H9 (cell line): ENCODE results near the gene DPYSL5. TPM values are rescaled to one million over a fixed set of nuclear protein-coding genes. Genes with fewer than 3 reads are reported as not detected.

Source experiments
- DNase-seq: peaks from one replicate; pipeline ENCODE4 v3.0.0-alpha.2; 2017
- H2AFZ ChIP-seq: one replicate; pipeline ENCODE4 v1.6.1; 2013; ENCODE audit warnings: mild to moderate bottlenecking, low read length, control low read depth, moderate library complexity
- H2AK5ac ChIP-seq: 2 replicates; pipeline ENCODE4 v1.6.1; 2013; ENCODE audit warnings: low read length, control low read depth, mixed read lengths; ENCODE audit not compliant: insufficient read length
- H2BK120ac ChIP-seq: one replicate; pipeline ENCODE4 v1.6.1; 2013; ENCODE audit warnings: low read depth, mild to moderate bottlenecking, low read length, control low read depth, inconsistent platforms; ENCODE audit not compliant: poor library complexity, severe bottlenecking
- H2BK12ac ChIP-seq: 2 replicates; pipeline ENCODE4 v1.6.1; 2013; ENCODE audit warnings: low read length, control low read depth, mixed read lengths, low read depth; ENCODE audit not compliant: insufficient read length
- H2BK15ac ChIP-seq: 2 replicates; pipeline ENCODE4 v1.6.1; 2013; ENCODE audit warnings: low read depth, low read length, control low read depth
- H2BK20ac ChIP-seq: one replicate; pipeline ENCODE4 v1.6.1; 2013; ENCODE audit warnings: low read depth, mild to moderate bottlenecking, low read length, control low read depth, inconsistent platforms; ENCODE audit not compliant: poor library complexity, severe bottlenecking
- H2BK5ac ChIP-seq: 2 replicates; pipeline ENCODE4 v1.6.1; 2013; ENCODE audit warnings: low read length, control low read depth, mixed read lengths; ENCODE audit not compliant: insufficient read length
- H3K14ac ChIP-seq: 2 replicates; pipeline ENCODE4 v1.6.1; 2013; ENCODE audit warnings: low read length, control low read depth; ENCODE audit not compliant: insufficient read depth
- H3K18ac ChIP-seq: 2 replicates; pipeline ENCODE4 v1.6.1; 2013; ENCODE audit warnings: low read depth, mild to moderate bottlenecking, mixed read lengths, low read length, control low read depth; ENCODE audit not compliant: insufficient read length
- H3K23ac ChIP-seq: 2 replicates; pipeline ENCODE4 v1.6.1; 2013; ENCODE audit warnings: low read length, control low read depth, mixed read lengths, low read depth; ENCODE audit not compliant: insufficient read length
- H3K23me2 ChIP-seq: 2 replicates; pipeline ENCODE4 v1.6.1; 2013; ENCODE audit warnings: low read depth, mild to moderate bottlenecking, mixed read lengths, low read length, control low read depth; ENCODE audit not compliant: insufficient read length, poor library complexity, severe bottlenecking
- H3K27ac ChIP-seq: 2 replicates; pipeline ENCODE4 v1.5.1; 2013; ENCODE audit warnings: low read length, control low read depth, mixed read lengths, low read depth; ENCODE audit not compliant: insufficient read length
- H3K27me3 ChIP-seq: 2 replicates; pipeline ENCODE4 v1.6.1; 2013; ENCODE audit warnings: low read length, control low read depth, inconsistent platforms; ENCODE audit not compliant: insufficient read depth
- H3K4ac ChIP-seq: 2 replicates; pipeline ENCODE4 v1.6.1; 2013; ENCODE audit warnings: low read depth, mild to moderate bottlenecking, control low read depth, inconsistent platforms, low read length, moderate library complexity
- H3K4me1 ChIP-seq: 2 replicates; pipeline ENCODE4 v1.6.1; 2013; ENCODE audit warnings: low read length, control low read depth, inconsistent platforms; ENCODE audit not compliant: insufficient read depth
- H3K4me2 ChIP-seq: 2 replicates; pipeline ENCODE4 v1.6.1; 2013; ENCODE audit warnings: low read length, control low read depth, mixed read lengths; ENCODE audit not compliant: insufficient read length, insufficient read depth
- H3K56ac ChIP-seq: 2 replicates; pipeline ENCODE4 v1.6.1; 2013; ENCODE audit warnings: low read depth, mild to moderate bottlenecking, mixed read lengths, low read length, control low read depth; ENCODE audit not compliant: insufficient read length
- H3K79me1 ChIP-seq: 2 replicates; pipeline ENCODE4 v1.6.1; 2013; ENCODE audit warnings: low read depth, mild to moderate bottlenecking, moderate library complexity, low read length, control low read depth, inconsistent platforms; ENCODE audit not compliant: insufficient read depth, poor library complexity, severe bottlenecking
- H3K79me2 ChIP-seq: 2 replicates; pipeline ENCODE4 v1.6.1; 2013; ENCODE audit warnings: low read length, control low read depth, inconsistent platforms; ENCODE audit not compliant: insufficient read depth
- H3K9ac ChIP-seq: 2 replicates; pipeline ENCODE4 v1.6.1; 2013; ENCODE audit warnings: low read length, control low read depth, mixed read lengths; ENCODE audit not compliant: insufficient read length; ENCODE audit errors: extremely low read depth
- H3K9me3 ChIP-seq: one replicate; pipeline ENCODE4 v1.6.1; 2013; ENCODE audit warnings: low read depth, low read length, inconsistent platforms; ENCODE audit not compliant: control insufficient read depth
- H3T11ph ChIP-seq: one replicate; pipeline ENCODE4 v1.6.1; 2013; ENCODE audit warnings: mild to moderate bottlenecking, low read length, control low read depth, inconsistent platforms
- H4K20me1 ChIP-seq: one replicate; pipeline ENCODE4 v1.6.1; 2013; ENCODE audit not compliant: control insufficient read depth, insufficient read length, insufficient read depth
- H4K5ac ChIP-seq: 2 replicates; pipeline ENCODE4 v1.6.1; 2013; ENCODE audit warnings: low read depth, mild to moderate bottlenecking, mixed read lengths, low read length, control low read depth; ENCODE audit not compliant: insufficient read length
- H4K8ac ChIP-seq: replicated peaks from 2 replicates; pipeline ENCODE4 v1.6.1; 2013; ENCODE audit warnings: low read length, control low read depth, mixed read lengths, low read depth; ENCODE audit not compliant: insufficient read length
- H4K91ac ChIP-seq: 2 replicates; pipeline ENCODE4 v1.6.1; 2013; ENCODE audit warnings: low read depth, mild to moderate bottlenecking, moderate library complexity, mixed read lengths, low read length, control low read depth; ENCODE audit not compliant: insufficient read length
- H3K27ac Mint-ChIP-seq, 3 experiments: 2 replicates in 2 of 3; 3 replicates in 1 of 3; pipeline ENCODE4 v1.8.0; 2020 to 2021; ENCODE audit warnings: mixed read lengths in 3 of 3, mild to moderate bottlenecking in 1 of 3, moderate library complexity in 1 of 3
- H3K27me3 Mint-ChIP-seq: 2 replicates; pipeline ENCODE4 v1.8.0; 2021; ENCODE audit warnings: low read depth, mild to moderate bottlenecking, moderate library complexity, mixed read lengths
- H3K36me3 Mint-ChIP-seq, 3 experiments: 2 replicates in 2 of 3; 3 replicates in 1 of 3; pipeline ENCODE4 v1.8.0; 2020 to 2021; ENCODE audit warnings: low read depth in 3 of 3, mixed read lengths in 3 of 3; ENCODE audit not compliant: insufficient read depth in 1 of 3
- H3K4me1 Mint-ChIP-seq, 2 experiments: 2 replicates each; pipeline ENCODE4 v1.8.0; 2020; ENCODE audit warnings: mixed read lengths in 2 of 2
- H3K4me3 Mint-ChIP-seq, 2 experiments: 2 replicates in 1 of 2; 3 replicates in 1 of 2; pipeline ENCODE4 v1.8.0; 2020 to 2021; ENCODE audit warnings: mild to moderate bottlenecking in 2 of 2, mixed read lengths in 2 of 2, moderate library complexity in 1 of 2
- H3K9me3 Mint-ChIP-seq, 2 experiments: 2 replicates in 1 of 2; 3 replicates in 1 of 2; pipeline ENCODE4 v1.8.0; 2020; ENCODE audit warnings: mild to moderate bottlenecking in 2 of 2, mixed read lengths in 2 of 2, moderate library complexity in 1 of 2
- WGBS: extraction: QIAGEN DNeasy Blood & Tissue Kit; methylation state at CpG from one replicate; pipeline ENCODE4 v1.1.7; 2013; ENCODE audit warnings: missing lambda C conversion rate, low lambda C conversion rate, mixed read lengths; ENCODE audit not compliant: insufficient read length; ENCODE audit errors: extremely low coverage; 5-methylcytosine and 5-hydroxymethylcytosine counted together
- total RNA-seq: library from RNA; stranded (reverse); gene quantifications from 2 replicates; pipeline ENCODE4 v1.2.1, GENCODE V29; 2021
- TF ChIP-seq, protein P1 (sequence below): fragments of 200-600 bp; sonication (generic); conservative IDR thresholded peaks from 3 replicates; pipeline ENCODE4 v1.8.0; 2021; ENCODE audit warnings: antibody characterized with exemption, mild to moderate bottlenecking

Gene DPYSL5
- total RNA-seq, 1 experiment from 2014 or later, result 6.4 TPM

GRCh38 chr2:26924731-26925099, 76.8 kb downstream of the DPYSL5 start:
- peak; percentile 36 for DNase-seq
- no CpG with 5 or more reads among the region's 14 CpGs for WGBS
- Mint-ChIP-seq H3K27me3 (peaks cover 18% of the 10 kb centered on the region), H3K27ac (no peak overlapping the region), H3K36me3 (no peaks in the 10 kb centered on the region; a peak in 2 of 7 replicates), H3K9me3 (no peaks in the 10 kb centered on the region), H3K4me1 (peaks cover 21 to 30% of the 10 kb centered on the region in 2 experiments), H3K4me3 (no peak overlapping the region)
- H2AFZ ChIP-seq, result no peak overlapping the region
- H3T11ph ChIP-seq, result no peak overlapping the region
- no peaks in the 10 kb centered on the region for H3K79me1 ChIP-seq
- TF ChIP-seq, protein P1, sequence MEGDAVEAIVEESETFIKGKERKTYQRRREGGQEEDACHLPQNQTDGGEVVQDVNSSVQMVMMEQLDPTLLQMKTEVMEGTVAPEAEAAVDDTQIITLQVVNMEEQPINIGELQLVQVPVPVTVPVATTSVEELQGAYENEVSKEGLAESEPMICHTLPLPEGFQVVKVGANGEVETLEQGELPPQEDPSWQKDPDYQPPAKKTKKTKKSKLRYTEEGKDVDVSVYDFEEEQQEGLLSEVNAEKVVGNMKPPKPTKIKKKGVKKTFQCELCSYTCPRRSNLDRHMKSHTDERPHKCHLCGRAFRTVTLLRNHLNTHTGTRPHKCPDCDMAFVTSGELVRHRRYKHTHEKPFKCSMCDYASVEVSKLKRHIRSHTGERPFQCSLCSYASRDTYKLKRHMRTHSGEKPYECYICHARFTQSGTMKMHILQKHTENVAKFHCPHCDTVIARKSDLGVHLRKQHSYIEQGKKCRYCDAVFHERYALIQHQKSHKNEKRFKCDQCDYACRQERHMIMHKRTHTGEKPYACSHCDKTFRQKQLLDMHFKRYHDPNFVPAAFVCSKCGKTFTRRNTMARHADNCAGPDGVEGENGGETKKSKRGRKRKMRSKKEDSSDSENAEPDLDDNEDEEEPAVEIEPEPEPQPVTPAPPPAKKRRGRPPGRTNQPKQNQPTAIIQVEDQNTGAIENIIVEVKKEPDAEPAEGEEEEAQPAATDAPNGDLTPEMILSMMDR, result no peak; the same call in 2 of the 3 replicates
- no peak overlapping the region for H3K27ac ChIP-seq
- H3K4me1 ChIP-seq, result peaks cover 4% of the 10 kb centered on the region; the same call in 1 of the 2 replicates
- H2BK12ac ChIP-seq, result no peak overlapping the region
- H3K14ac ChIP-seq, result no peak overlapping the region; the same call in 1 of the 2 replicates
- H4K91ac ChIP-seq, result no peak overlapping the region
- H3K4me2 ChIP-seq, result no peak overlapping the region
- H3K18ac ChIP-seq, result no peak overlapping the region
- H3K23me2 ChIP-seq, result no peaks in the 10 kb centered on the region
- H4K20me1 ChIP-seq, result no peaks in the 10 kb centered on the region
- H2BK15ac ChIP-seq, result no peak overlapping the region
- H2BK20ac ChIP-seq, result no peak overlapping the region
- no peaks in the 10 kb centered on the region for H3K79me2 ChIP-seq
- no peak overlapping the region for H4K5ac ChIP-seq
- no peak overlapping the region for H4K8ac ChIP-seq
- H2BK120ac ChIP-seq, result no peak overlapping the region
- no peaks in the 10 kb centered on the region for H3K9me3 ChIP-seq
- H3K23ac ChIP-seq, result no peak overlapping the region
- H3K9ac ChIP-seq, result no peak overlapping the region
- H2BK5ac ChIP-seq, result no peak overlapping the region
- no peak overlapping the region for H3K4ac ChIP-seq
- no peak overlapping the region for H3K56ac ChIP-seq
- no peaks in the 10 kb centered on the region for H3K27me3 ChIP-seq
- H2AK5ac ChIP-seq, result no peak overlapping the region
